ENCODE measurements around the gene NPHP4.

Gene NPHP4

DNA sequence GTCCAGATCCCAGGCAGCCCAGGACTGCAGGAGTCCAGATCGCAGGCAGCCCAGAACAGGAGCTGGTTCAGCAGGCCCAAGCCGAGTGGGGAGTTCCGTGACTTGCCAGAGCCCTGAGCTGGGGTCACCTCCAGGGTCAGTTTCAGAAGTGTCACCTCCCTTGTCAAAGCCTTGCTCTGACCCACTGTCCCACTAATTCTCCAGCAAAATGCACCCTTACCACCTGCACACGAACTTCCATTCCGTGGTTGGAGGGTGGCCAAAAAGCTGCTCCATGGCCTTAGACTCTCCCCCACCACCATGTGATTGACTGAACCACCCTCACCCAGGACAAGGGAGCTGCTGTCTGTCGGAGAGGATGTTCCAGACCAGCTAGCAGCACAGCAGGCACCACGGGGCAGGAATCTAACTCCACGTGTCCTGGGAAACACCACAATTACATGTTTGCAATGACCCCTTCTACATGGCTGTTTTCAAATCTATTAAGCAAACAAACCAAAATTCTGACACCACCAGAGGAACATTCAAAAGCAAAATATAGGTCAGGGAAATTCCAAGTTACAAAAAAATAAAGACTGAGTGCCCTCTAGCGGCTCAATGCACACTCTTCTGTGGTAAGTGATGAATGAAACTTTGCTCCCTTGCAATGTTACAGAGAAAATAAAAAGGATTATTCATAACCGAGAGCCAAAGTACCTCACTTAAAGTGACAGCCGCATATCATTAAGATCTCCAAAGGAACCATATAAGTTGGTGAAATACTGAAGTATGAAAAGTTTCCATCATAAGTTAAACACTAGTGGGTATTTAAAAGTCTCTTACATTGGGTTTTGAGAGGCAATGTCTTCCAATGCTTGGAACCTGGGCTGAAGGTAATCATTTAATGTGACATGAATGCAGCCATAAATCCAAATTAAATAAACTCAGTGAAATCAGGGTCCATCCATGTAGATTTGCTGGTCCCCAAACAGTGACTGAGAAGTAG is 76.3 kb downstream of the NPHP4 start:
- no peaks in the 10 kb centered on the region for H3K36me3 ChIP-seq (ENCODE audit: insufficient read depth, low read depth, low read length)
- H3K9me3 ChIP-seq (ENCODE audit: insufficient read depth, low read depth, low read length): no peaks in the 10 kb centered on the region
- no peaks in the 10 kb centered on the region for H3K27me3 ChIP-seq (ENCODE audit: insufficient read depth, low read length)
- no peak overlapping the region for H3K9ac ChIP-seq (ENCODE audit: low read depth, low read length)
- no peak overlapping the region for H3K27ac ChIP-seq (ENCODE audit: low read length)
- H3K4me1 ChIP-seq (ENCODE audit: insufficient read depth, low read length): 0 out of 2 replicates have a peak, but pooled peaks cover 2% of the 10 kb centered on the region
- no peak overlapping the region for H3K4me3 ChIP-seq (ENCODE audit: low read length)

DNA sequence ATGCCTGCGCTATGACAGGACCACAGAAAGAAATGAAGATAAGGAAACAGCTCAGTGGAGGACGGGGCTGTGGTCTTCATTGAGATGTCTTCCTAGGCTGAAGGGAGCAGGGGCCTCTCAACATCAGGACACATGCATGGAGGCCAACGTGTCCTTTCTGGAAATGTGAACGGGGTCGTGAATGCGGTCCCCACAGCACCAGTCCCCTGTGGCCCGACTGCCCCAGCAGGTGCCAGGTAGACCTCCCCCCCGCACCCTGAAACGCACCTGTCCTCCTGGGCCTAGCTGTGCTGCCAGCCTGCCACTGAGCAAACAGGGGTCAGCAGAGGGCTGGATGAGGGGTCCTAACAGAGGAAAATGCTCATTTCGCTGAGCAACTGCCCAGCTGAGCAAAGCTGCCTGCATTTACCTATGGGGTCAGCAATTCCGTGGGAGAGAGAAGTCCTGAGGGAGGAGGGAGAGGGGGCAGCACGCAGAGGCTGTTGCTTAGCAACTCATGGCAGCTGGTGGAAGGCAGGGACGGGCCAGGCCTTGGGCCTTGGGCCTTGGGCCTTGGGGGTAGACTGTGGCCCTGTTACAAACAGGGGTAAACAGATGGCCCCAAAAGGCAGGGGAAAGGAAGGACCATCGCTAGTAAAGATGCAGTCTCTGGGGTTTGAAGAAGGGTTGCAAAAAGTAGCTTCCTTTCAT is 77.4 kb downstream of the NPHP4 start:
- no peak overlapping the region for H3K9ac ChIP-seq (ENCODE audit: low read depth, low read length)
- 0 out of 2 replicates have a peak, but pooled peaks cover 2% of the 10 kb centered on the region for H3K4me1 ChIP-seq (ENCODE audit: insufficient read depth, low read length)
- no peak overlapping the region for H3K27ac ChIP-seq (ENCODE audit: low read length)
- no peaks in the 10 kb centered on the region for H3K9me3 ChIP-seq (ENCODE audit: insufficient read depth, low read depth, low read length)
- no peak overlapping the region for H3K4me3 ChIP-seq (ENCODE audit: low read length)
- H3K36me3 ChIP-seq (ENCODE audit: insufficient read depth, low read depth, low read length): no peaks in the 10 kb centered on the region
- H3K27me3 ChIP-seq (ENCODE audit: insufficient read depth, low read length): no peaks in the 10 kb centered on the region

DNA sequence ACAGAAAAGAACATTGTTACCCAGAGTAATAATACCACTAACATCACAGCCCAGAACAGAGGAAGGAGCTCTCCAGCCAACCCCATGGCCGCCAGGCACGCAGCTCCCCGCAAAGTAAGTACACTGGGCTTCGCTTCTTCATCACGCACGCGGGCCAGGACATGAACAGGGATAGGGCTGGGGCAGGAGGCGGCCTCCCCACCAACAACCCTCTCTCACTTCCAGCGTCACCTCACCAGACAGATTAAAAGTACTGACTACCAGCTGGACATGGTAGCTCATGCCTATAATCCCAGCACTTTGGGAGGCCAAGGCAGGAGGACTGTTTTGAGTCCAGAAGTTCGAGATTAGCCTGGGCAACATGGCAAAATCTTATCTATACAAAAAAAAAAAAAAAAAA is 78.3 kb downstream of the NPHP4 start:
- Histone ChIP-seq H3K27me3 (ENCODE audit: insufficient read depth, low read length) (no peaks in the 10 kb centered on the region), H3K9me3 (ENCODE audit: insufficient read depth, low read depth, low read length) (no peaks in the 10 kb centered on the region), H3K9ac (ENCODE audit: low read depth, low read length) (no peak overlapping the region), H3K27ac (ENCODE audit: low read length) (no peak overlapping the region), H3K36me3 (ENCODE audit: insufficient read depth, low read depth, low read length) (no peaks in the 10 kb centered on the region), H3K4me1 (ENCODE audit: insufficient read depth, low read length) (0 out of 2 replicates have a peak, but pooled peaks cover 2% of the 10 kb centered on the region), H3K4me3 (ENCODE audit: low read length) (no peak overlapping the region)

DNA sequence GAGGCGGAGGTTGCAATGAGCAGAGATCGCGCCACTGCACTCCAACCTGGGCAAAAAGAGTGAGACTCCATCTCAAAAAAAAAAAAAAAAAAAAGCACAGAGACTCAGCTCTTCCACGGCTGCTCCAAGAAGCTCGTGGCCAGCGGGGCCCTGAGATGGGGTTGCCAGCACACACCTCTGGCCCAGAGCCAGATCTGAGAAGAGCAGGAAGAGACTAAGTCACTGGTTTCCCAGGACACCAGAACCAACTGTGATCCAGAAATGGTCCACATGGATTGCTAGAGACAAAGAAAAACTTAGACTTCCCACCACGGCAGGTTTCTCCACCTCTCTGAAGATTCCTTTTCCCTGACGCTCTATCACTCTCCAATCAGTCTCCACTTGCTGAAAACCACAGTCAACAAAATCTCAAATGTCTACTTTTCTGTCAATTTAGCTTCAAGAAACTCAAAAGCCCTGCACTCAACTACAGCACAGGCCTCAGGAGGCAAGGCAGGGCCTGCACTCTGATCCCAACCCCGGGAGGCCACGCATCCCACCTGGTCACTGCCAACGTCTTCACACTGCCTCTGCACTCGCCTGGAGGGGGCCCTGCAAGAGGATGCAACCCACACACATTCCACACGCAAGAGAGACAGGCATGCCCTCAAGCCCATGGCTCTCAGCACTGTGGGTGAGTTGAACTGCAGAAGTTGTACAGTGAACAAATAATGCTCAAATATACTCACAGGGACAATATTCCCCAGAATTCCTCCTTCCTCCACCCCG is 79.0 kb downstream of the NPHP4 start:
- Histone ChIP-seq H3K4me1 (ENCODE audit: insufficient read depth, low read length) (0 out of 2 replicates have a peak, but pooled peaks cover 2% of the 10 kb centered on the region), H3K4me3 (ENCODE audit: low read length) (no peak overlapping the region), H3K9me3 (ENCODE audit: insufficient read depth, low read depth, low read length) (no peaks in the 10 kb centered on the region), H3K27me3 (ENCODE audit: insufficient read depth, low read length) (no peaks in the 10 kb centered on the region), H3K27ac (ENCODE audit: low read length) (no peak overlapping the region), H3K36me3 (ENCODE audit: insufficient read depth, low read depth, low read length) (no peaks in the 10 kb centered on the region), H3K9ac (ENCODE audit: low read depth, low read length) (no peak overlapping the region)

DNA sequence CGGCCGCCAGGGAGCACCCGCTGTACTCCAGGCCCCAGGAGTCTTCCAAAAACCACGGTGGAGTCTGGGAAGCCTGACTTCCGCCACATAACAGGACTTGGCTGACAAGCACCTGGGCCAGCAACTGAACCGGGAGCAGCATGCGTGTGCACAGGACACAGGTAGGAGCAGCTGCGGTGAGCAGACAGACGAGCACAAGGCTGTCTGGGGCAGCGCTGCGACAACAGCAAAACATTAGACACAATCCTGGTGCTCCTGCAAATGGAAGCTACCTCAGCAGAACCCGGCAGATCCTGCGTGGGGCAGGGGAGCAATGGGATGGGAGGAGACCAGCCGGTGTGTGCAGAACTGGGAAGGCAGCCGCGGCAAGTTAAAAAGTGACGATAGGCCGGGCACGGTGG is 80.4 kb downstream of the NPHP4 start:
- Histone ChIP-seq H3K4me3 (ENCODE audit: low read length) (no peak overlapping the region), H3K9me3 (ENCODE audit: insufficient read depth, low read depth, low read length) (no peaks in the 10 kb centered on the region), H3K27ac (ENCODE audit: low read length) (no peak overlapping the region), H3K4me1 (ENCODE audit: insufficient read depth, low read length) (0 out of 2 replicates have a peak, but pooled peaks cover 2% of the 10 kb centered on the region), H3K9ac (ENCODE audit: low read depth, low read length) (no peak overlapping the region), H3K36me3 (ENCODE audit: insufficient read depth, low read depth, low read length) (no peaks in the 10 kb centered on the region), H3K27me3 (ENCODE audit: insufficient read depth, low read length) (no peaks in the 10 kb centered on the region)

DNA sequence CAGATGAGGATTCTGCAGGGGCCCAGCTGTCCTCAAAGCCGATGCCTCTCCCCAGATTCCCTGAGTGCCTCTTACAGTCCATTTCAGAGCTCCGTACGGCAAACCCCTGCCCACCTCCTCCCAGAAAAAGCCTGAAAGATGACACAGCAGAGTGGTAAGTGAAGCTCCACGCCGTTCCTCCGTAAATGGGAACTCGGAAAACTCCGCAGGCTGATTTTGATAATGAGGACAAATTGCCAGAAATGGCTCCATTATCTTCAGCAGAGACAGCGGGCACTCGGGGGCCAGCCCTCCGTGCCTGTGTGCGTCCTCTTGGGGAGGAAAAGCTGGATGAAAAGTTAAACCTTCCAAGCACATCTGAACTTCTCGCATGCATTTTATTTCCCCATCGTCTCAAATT is 81.1 kb downstream of the NPHP4 start:
- no peak overlapping the region for H3K4me3 ChIP-seq (ENCODE audit: low read length)
- H3K4me1 ChIP-seq (ENCODE audit: insufficient read depth, low read length): 0 out of 2 replicates have a peak, but pooled peaks cover 2% of the 10 kb centered on the region
- no peaks in the 10 kb centered on the region for H3K9me3 ChIP-seq (ENCODE audit: insufficient read depth, low read depth, low read length)
- H3K27me3 ChIP-seq (ENCODE audit: insufficient read depth, low read length): no peaks in the 10 kb centered on the region
- no peak overlapping the region for H3K27ac ChIP-seq (ENCODE audit: low read length)
- H3K36me3 ChIP-seq (ENCODE audit: insufficient read depth, low read depth, low read length): no peaks in the 10 kb centered on the region
- no peak overlapping the region for H3K9ac ChIP-seq (ENCODE audit: low read depth, low read length)

DNA sequence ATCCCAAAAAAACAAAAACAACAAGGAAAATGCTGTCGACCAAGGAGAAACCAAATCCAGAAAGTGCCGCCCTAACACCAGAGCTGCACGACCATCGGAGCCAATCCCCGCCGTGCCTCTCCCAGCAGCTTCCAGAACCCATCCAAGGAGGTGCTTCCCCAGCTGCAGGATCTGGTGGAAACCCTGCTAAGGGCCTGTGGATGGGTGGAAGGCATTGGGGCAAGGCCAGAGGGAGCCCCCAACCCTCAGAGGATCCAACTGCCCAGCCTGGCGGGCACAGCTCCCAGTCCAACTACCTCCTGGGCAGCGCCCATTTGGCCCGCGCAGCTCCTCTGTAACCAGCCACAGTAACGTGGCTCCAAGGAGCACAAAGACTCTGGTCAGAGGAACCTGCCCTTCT is 81.6 kb downstream of the NPHP4 start:
- H3K4me1 ChIP-seq (ENCODE audit: insufficient read depth, low read length): 0 out of 2 replicates have a peak, but pooled peaks cover 1% of the 10 kb centered on the region
- H3K9ac ChIP-seq (ENCODE audit: low read depth, low read length): no peak overlapping the region
- H3K27me3 ChIP-seq (ENCODE audit: insufficient read depth, low read length): no peaks in the 10 kb centered on the region
- H3K27ac ChIP-seq (ENCODE audit: low read length): no peak overlapping the region
- no peaks in the 10 kb centered on the region for H3K36me3 ChIP-seq (ENCODE audit: insufficient read depth, low read depth, low read length)
- no peak overlapping the region for H3K4me3 ChIP-seq (ENCODE audit: low read length)
- H3K9me3 ChIP-seq (ENCODE audit: insufficient read depth, low read depth, low read length): no peaks in the 10 kb centered on the region

DNA sequence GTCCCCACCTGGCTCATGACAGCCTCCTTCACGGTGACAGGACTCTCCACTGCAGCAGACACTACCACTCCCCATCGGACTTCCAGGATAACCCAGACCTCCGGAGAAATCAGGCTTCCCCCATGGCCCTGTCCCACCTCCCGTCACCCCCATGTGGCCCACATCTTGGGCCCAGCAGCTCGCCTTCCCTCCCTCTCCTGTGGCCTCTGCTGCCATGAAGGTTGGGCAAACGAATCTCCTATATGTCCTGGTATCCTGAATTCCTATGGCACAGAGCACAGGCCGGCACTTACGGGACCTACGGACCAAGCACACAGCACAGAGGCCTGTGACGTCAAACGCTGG is 82.0 kb downstream of the NPHP4 start:
- Histone ChIP-seq H3K36me3 (ENCODE audit: insufficient read depth, low read depth, low read length) (no peaks in the 10 kb centered on the region), H3K4me3 (ENCODE audit: low read length) (no peak overlapping the region), H3K4me1 (ENCODE audit: insufficient read depth, low read length) (no peaks in the 10 kb centered on the region), H3K9ac (ENCODE audit: low read depth, low read length) (no peak overlapping the region), H3K9me3 (ENCODE audit: insufficient read depth, low read depth, low read length) (no peaks in the 10 kb centered on the region), H3K27me3 (ENCODE audit: insufficient read depth, low read length) (no peaks in the 10 kb centered on the region), H3K27ac (ENCODE audit: low read length) (no peak overlapping the region)

DNA sequence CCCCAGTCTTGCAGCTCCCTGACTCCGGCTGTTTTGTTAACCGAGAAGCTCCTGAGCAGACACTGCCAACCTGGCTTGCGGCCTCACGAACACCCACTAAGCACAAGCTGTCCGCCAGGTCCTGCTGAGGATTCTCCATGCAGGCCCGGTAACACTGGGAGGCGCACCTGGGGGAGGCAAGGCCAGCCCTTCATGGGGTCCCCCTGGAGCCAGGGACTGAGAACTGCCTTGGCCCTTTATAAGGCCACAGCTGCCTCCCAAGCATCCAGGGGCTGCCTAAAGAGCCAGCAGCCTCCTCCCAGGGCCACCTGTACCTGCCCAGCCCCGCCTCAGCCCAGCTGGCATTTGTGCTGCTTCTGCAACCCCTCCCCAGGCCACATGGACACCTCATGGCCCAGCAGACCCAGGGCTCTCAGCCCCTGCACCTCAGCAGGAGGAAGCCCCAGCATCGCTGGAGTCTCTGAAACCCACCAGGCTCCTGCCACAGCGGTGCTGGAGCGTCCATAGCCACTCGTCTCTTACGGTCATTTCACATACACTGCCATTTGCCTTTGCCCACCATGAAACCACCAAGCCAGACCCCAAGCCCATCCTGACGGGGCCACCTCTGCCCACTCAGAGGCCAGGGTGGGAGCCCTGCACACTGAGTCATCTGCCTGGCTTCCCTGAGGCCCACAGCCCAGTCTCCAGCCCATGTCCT is 82.5 kb downstream of the NPHP4 start:
- H3K27ac ChIP-seq (ENCODE audit: low read length): no peak overlapping the region
- H3K9me3 ChIP-seq (ENCODE audit: insufficient read depth, low read depth, low read length): no peaks in the 10 kb centered on the region
- H3K4me1 ChIP-seq (ENCODE audit: insufficient read depth, low read length): no peaks in the 10 kb centered on the region
- no peak overlapping the region for H3K9ac ChIP-seq (ENCODE audit: low read depth, low read length)
- peaks cover 4% of the 10 kb centered on the region; the same call in 1 of the 2 replicates for H3K36me3 ChIP-seq (ENCODE audit: insufficient read depth, low read depth, low read length)
- H3K27me3 ChIP-seq (ENCODE audit: insufficient read depth, low read length): no peaks in the 10 kb centered on the region
- H3K4me3 ChIP-seq (ENCODE audit: low read length): no peak overlapping the region

DNA sequence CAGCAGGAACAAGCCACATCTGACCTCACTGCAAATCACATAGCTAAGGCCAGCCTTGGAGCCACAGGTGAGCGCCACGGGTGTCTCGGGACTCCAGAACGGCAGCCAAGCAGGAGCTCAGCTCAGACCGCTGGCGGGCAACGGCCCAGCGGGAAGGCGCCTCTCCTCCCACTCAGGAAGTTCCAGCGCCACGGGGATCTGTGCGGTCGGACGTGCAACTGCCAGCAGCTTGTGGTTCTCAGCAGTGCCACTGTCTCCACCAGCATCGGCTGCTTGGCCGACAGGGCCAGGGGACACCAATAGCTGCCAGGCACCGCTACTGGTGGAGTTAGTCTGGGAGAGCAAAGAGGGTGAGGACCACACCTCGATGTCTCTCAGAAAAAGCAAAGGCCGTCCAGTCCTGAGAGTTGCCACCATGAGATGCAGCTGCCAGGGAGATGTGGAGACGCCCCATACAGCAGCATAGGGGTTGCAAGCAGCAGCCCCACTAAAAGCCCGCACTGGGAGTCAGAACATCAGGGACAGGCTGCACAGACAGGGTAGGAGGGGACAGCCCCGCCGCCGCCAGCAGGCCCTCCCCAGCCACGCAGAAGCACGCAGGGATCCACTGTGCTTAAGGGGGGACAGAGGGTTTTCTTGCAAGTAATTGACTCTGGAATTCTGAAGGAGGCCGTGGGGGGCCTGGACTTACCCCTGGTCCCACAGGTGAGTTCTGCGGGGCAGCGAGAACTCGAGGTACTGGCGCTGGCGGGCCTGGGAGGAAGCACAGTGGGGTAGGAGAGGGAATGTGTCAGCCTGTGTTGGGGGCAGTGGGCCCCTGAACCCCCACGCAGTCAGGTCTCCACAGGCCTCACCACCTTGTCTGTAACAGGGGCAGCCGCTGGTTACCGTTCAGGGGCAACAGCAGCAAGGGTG is 83.5 kb downstream of the NPHP4 start:
- no peaks in the 10 kb centered on the region for H3K9me3 ChIP-seq (ENCODE audit: insufficient read depth, low read depth, low read length)
- H3K4me3 ChIP-seq (ENCODE audit: low read length): no peak overlapping the region
- H3K27me3 ChIP-seq (ENCODE audit: insufficient read depth, low read length): no peaks in the 10 kb centered on the region
- no peak overlapping the region for H3K9ac ChIP-seq (ENCODE audit: low read depth, low read length)
- peaks cover 9% of the 10 kb centered on the region; the same call in 1 of the 2 replicates for H3K36me3 ChIP-seq (ENCODE audit: insufficient read depth, low read depth, low read length)
- no peak overlapping the region for H3K27ac ChIP-seq (ENCODE audit: low read length)
- no peaks in the 10 kb centered on the region for H3K4me1 ChIP-seq (ENCODE audit: insufficient read depth, low read length)
